GM13977 (cell line): Measurements from ENCODE around the gene CCNY.

ENCODE experiments used
- DNase-seq: peaks from one replicate; pipeline ENCODE4 v3.0.0; 2012; ENCODE audit warnings: low spot score
- in situ Hi-C: fragments of 300-500 bp; cut with MboI; formaldehyde crosslinking; loops from one replicate; pipeline ENCODE4 v1.12.0; 2022; ENCODE audit warnings: low sequenced_read_pairs, low pct_unique_long_range_greater_than_20kb, mixed read lengths, inconsistent platforms; ENCODE audit not compliant: unreplicated experiment
- TF ChIP-seq, protein P1 (sequence below): IDR thresholded peaks from 2 replicates; pipeline ENCODE4 v1.5.1; 2012; ENCODE audit warnings: mild to moderate bottlenecking, control low read depth; ENCODE audit not compliant: insufficient read depth; ENCODE audit errors: extremely low read depth, missing control alignments

CCNY gene

DNA sequence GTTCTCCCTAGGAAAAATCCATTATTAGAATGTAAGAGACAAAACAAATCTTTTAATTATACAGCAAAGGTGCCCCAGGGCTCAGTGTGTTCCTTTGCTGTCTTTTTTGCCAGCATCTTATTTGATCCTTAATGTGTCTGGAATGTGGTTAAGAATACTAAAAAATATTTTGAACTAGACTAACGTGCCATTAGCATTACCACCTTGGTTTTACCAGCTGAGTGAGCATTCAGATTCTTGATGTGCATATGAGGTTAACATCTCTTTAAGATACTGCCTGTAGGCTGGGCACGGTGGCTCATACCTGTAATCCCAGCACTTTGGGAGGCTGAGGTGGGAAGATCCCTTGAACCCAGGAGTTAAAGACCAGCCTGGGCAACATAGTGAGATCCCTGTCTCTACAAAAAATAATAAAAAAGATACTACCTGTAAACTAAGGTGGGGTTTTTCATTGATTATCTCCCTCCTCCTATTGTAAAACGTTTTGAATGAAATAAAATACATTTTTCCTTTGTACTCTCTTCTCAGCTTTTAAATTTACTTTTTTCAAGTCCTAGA lies 96.6 kb downstream of the CCNY start:
- in situ Hi-C loops, result no loop called here

DNA sequence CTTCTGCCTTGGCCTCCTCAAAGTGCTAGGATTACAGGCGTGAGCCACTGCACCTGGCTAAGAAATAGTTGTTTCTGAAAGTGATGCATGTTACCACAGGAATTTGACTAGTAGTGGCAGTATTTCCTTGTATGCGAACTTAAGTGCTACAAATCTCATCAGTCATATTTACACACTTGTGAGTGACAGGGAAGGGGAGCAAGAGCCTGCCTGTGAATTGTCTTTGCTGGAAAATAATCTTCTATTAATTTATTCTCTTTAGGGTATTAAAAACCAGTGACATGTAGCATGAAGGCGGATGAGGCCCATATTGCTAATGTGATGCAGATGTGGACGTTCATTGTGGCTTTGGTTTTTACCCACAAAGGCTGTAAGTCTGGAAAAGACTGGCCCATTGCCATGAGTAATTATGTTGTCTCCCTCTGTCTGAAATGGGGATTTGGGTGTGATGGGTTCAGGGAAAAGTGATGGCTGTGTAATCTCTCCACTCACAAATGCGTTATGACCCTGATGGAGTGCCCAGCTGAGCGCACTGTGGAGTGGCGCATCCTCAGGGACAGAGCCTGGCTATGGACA lies 97.6 kb downstream of the CCNY start:
- in situ Hi-C loops, result no loop called here
- TF ChIP-seq, protein P1, sequence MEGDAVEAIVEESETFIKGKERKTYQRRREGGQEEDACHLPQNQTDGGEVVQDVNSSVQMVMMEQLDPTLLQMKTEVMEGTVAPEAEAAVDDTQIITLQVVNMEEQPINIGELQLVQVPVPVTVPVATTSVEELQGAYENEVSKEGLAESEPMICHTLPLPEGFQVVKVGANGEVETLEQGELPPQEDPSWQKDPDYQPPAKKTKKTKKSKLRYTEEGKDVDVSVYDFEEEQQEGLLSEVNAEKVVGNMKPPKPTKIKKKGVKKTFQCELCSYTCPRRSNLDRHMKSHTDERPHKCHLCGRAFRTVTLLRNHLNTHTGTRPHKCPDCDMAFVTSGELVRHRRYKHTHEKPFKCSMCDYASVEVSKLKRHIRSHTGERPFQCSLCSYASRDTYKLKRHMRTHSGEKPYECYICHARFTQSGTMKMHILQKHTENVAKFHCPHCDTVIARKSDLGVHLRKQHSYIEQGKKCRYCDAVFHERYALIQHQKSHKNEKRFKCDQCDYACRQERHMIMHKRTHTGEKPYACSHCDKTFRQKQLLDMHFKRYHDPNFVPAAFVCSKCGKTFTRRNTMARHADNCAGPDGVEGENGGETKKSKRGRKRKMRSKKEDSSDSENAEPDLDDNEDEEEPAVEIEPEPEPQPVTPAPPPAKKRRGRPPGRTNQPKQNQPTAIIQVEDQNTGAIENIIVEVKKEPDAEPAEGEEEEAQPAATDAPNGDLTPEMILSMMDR, result no peak
- DNase-seq, result no peak

More for the DNA sequence above, 96.6 kb downstream of the CCNY start:
- TF ChIP-seq, protein P1, result no peak
- no peak for DNase-seq

DNA sequence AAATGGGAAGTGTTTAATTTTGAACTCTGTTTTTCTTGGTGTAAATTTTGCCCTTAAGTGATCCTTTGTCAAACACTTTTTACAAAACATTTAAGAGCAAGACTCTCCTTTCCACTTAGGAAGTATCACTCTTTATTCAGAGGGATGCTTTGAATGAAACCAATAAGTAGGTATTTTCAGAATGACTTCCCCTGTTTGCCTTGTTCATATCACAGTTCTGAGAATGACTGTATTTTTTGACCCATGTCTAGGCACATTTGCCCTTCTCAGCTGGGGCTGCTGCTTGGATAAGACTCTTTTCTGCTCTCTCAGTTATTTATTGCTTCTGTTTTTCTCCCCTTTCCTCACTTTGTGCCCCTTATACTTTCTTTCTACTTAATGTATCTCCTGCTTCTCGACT lies 98.2 kb downstream of the CCNY start:
- TF ChIP-seq, protein P1, result no peak
- in situ Hi-C loops, result no loop called here
- DNase-seq, result no peak

DNA sequence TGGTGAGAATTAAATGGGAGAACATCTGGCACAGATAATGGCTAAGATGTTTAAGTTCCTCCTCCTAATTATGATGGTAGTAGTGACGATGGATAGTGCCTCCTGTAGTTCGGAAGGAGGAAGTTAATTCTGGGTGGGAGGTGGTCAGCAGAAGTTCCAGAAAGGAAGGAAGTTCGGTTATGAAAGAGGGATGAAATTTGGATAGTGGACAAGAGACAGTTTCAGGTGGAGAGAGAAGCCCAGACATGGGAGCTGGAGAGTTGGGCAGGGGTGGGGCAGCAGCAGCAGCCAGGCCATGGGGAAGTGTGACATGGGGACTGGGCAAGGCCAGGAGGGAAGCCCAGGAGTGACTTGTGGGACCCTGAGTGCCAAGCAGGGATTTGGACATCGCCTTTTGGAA lies 99.5 kb downstream of the CCNY start:
- no peak for DNase-seq
- TF ChIP-seq, protein P1, result no peak
- in situ Hi-C loops, result no loop called here

DNA sequence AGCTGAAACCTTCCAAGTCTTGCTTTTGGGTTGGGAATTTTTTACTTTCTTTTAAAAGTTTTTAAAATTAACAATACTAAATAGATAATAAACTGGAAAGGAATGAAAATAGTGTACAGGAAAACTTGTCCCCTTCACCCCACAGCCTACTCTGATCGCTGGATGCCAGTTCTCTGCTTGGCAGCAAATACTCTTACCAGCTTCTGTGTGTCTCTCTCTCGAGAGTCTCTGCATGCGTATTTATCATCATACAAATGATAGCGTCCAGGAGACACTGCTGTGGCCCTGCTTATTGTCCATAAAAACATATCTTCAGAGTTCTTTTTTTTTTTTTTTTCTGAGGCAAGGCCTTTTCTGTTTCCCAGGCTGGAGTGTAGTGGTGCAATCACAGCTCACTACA lies 101.5 kb downstream of the CCNY start:
- in situ Hi-C loops, result no loop called here
- DNase-seq, result no peak
- TF ChIP-seq, protein P1, result no peak

DNA sequence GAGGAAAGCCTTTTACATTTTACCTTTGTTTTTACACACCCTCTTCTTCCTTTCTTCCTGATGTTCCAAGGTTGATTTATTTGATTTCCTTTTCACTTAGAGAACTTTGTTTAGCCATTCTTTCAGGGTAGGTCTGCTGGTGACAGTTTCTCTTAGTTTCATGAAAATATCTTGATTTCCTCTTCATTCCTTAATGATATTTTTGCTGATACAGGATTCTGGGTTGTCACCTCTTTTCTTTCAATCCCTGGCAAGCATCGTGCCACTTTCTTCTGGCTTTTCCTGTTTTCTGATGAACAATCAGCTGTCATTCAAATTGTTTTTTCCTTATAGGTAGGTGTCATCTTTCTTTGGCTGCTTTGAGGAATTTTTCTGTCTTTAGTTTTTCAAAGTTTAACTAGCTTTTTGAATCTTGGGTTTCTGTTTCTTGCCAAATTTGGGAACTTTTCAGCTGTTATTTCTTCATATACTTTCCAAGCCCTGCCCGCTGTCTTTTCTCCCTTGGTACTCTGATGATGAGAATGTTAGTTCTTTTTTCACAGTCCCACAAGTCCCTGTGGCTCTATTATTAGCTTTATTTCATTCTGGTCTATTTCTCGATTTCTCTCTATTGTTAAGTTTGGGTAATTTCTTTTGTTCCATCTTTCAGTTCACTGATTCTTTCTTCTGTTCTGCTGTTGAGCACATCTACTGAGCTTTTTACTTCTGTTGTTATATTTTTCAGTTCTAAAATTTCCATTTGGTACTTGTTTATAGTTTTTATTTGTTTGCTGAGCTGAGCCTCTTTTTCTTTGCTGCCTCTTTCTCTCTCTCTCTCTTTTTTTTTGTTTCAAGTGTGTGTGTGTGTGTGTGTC lies 102.6 kb downstream of the CCNY start:
- TF ChIP-seq, protein P1, result no peak
- in situ Hi-C loops, result no loop called here
- DNase-seq, result no peak
